Right ventricle myocardium inferior (tissue), 1 donor: ENCODE measurements around the gene ARHGAP19. TPM values are rescaled to one million over a fixed set of nuclear protein-coding genes. Genes with fewer than 3 reads are reported as not detected.
A peak's percentile ranks its signal among the peaks of the same experiment; 100 is the strongest.

Experiments
- ATAC-seq: fragments of 200-7000 bp; cut with Tn5 transposase; one replicate; pipeline ENCODE4 v1.9.1; 2020; ENCODE audit warnings: mild to moderate bottlenecking, moderate library complexity
- DNase-seq: peaks from one replicate; pipeline ENCODE4 v3.0.0; 2021; ENCODE audit errors: missing footprints
- intact Hi-C: fragments of 100-400 bp; cut with DNase I; formaldehyde crosslinking; loops from one replicate; pipeline ENCODE4 v1.11.0; 2022
- total RNA-seq: library from RNA; stranded (reverse); fragmentation: NEBNext Ultra II Directional; extraction: Animal tissue kit (Norgen Biotek cat#: 25700); gene quantifications from one replicate; pipeline ENCODE4 v1.2.1, GENCODE V29; 2021
- donor health status: DM: no; HTN: yes; CAD: no; lungs with severe emphysema.

The ARHGAP19 gene
- total RNA-seq, 1 donor from 2014 or later, result 5.6 TPM

DNA sequence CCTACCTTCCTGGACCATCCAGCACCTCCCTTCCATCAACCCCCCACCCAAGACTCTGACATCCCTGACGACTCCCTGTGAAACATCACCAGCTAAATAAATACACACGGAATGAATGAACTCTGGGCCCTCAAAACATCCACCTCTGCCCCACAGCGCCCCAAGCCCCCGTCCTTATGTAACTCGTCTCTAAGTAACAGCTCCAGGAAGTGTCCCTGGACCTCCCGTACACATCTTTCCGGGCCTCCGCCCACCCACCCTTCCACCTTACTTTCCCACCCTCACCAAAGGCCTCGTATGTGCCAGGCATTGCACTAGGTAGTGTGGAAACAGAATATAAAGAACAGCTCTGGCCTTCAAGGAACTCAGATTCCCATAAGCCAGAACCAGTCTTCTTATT lies 79.0 kb downstream of the ARHGAP19 start:
- no peak for DNase-seq
- intact Hi-C loops, result no loop called here
- ATAC-seq, result no peak

DNA sequence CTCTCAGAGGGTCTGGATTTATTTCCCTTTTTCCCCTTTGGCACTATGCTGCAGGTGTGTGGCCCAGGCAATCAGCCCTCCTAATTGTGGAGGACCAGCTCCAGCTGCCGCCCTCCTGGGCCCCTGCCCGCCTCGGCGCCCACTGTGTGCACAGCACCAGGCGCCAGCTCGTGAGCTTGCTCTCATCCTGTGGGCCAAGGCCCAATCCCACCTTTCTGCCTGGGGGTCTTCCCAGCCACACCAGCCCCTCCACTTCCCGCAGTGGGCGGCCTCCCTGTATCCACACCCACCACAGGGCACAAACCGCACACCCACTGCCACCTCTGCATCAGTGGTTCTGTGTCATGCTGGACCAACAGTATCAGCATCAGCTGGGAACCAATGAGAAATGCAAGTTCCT lies 81.2 kb downstream of the ARHGAP19 start:
- ATAC-seq (no peak), DNase-seq (no peak)
- intact Hi-C loops, result loop anchor here (2.0 kb wide), 1 partner anchor 138 kb away; no protein-coding TSS in a partner anchor

DNA sequence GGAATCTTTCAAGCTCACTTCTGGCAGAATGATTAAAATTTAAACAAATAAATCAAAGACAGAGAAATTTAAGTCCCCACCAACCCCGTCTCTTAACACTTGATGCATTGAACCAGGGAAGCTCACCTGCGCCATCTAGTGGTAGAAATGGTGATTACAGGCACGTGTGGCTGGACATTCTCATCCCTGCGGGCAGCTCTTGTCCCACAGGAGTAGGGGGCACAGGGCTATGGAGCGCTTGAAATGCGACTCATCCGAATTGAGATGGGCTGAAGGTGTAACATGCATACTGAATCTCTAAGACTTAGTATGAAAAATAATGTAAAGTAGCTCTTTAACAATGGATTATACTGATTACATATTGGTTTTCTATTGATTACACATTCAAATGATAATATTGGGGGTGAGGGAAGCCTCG lies 81.9 kb downstream of the ARHGAP19 start:
- peak; percentile 47 for ATAC-seq
- intact Hi-C loops, result loop anchor here (2.0 kb wide), 1 partner anchor 138 kb away; no protein-coding TSS in a partner anchor
- no peak for DNase-seq

GRCh38 chr10:97207756-97208346 lies 84.6 kb downstream of the ARHGAP19 start:
- intact Hi-C loops, result no loop called here
- DNase-seq (no peak), ATAC-seq (no peak)

- DNase-seq (no peak), ATAC-seq (no peak)
- intact Hi-C loops, result no loop called here
Measured at GRCh38 chr10:97207131-97207530, 85.3 kb downstream of the ARHGAP19 start.

DNA sequence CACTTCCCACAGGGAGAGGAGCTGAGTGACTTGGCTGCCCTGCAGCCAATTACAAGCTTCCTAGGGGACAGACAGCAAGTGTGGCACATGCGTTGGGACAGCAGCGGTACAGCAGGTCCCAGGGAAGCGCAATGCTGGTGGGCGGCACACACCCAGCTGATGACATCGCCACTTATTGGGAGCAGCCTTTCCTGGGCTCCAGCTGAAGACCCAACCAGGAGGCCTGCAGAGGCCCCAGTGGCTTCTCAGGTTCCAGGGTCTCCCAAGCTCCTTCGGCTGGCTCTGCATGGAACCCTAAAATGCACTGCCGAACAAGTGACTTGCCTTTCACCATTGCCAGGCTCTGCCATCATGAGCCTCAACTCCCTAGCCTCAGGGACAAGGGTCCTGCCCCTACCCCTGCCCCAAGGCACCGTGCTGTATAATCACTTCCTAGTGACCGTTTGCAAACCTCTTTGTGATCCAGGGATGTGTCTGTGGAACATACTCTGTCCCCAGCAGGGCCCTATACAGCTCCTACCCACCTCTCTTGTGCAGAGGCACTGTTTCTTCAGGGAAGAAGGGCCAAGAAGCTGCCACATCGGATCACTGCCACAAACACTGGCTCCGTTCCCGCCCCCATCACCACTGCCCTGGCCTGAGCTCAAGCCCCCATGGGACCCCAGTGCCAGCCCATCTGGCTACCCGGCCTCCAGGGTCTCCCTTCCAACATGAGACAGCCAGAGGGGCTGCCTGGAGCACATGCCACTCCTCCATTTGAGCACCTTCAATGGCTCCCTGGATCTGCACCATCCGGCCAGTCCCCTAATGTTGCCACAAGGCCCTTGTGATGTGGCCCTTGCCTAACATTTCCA lies 87.4 kb downstream of the ARHGAP19 start:
- no peak for ATAC-seq
- intact Hi-C loops, result no loop called here
- DNase-seq, result no peak

GRCh38 chr10:97203220-97203619 lies 89.2 kb downstream of the ARHGAP19 start:
- DNase-seq (no peak), ATAC-seq (no peak)
- intact Hi-C loops, result no loop called here

DNA sequence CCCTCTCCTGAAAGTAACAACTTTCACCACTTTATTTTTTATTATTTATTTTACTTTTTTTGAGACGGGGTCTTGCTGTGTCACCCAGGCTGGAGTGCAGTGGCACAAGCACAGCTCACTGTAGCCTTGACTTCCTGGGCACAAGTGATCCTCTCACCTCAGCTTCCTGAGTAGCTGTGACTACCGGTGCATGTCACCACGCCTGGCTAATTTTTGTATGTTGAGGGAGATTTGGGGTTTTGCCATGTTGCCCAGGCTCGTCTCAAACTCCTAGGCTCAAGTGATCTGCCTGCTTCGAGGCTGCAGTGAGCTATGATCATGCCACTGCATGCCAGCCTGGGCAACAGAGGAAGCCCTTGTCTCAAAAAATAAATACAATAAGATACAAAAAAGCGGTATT lies 91.8 kb downstream of the ARHGAP19 start:
- intact Hi-C loops, result no loop called here
- DNase-seq (no peak), ATAC-seq (no peak)

GRCh38 chr10:97199152-97199551 lies 93.3 kb downstream of the ARHGAP19 start:
- intact Hi-C loops, result no loop called here
- ATAC-seq (no peak), DNase-seq (no peak)

- intact Hi-C loops, result no loop called here
- DNase-seq, result no peak
Measured at GRCh38 chr10:97197030-97197500, 95.4 kb downstream of the ARHGAP19 start.

GRCh38 chr10:97196223-97197029 lies 96.0 kb downstream of the ARHGAP19 start:
- ATAC-seq (peak; percentile 76), DNase-seq (no peak)
- intact Hi-C loops, result no loop called here

More at GRCh38 chr10:97197030-97197500, 95.4 kb downstream of the ARHGAP19 start:
- ATAC-seq, result no peak

- intact Hi-C loops, result no loop called here
- ATAC-seq (no peak), DNase-seq (no peak)
Measured at GRCh38 chr10:97195706-97196222, 96.7 kb downstream of the ARHGAP19 start.

DNA sequence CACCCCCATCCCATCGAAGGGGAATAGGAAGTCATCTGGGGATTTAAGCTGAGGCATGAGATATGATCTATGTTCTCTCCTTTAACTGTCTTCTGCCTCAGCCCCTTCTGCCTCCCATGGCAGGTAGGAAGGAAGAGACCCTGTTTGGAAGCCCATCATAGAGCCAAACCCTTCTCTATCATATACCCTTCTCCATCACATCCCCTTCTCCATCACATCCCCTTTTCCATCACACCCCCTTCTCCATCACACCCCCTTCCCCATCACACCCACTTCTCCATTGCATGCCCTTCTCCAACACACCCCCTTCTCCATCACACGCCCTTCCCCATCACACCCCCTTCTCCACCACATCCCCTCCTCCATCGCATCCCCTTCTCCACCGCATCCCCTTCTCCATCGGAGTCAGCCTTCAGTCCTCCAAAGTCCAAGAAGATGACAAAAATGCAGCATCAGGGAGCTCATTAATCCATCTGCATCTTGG lies 99.4 kb downstream of the ARHGAP19 start:
- DNase-seq (no peak), ATAC-seq (no peak)
- intact Hi-C loops, result no loop called here

- intact Hi-C loops, result no loop called here
- DNase-seq (no peak), ATAC-seq (no peak)
Measured at GRCh38 chr10:97190450-97190849, 102.0 kb downstream of the ARHGAP19 start.

- ATAC-seq (no peak), DNase-seq (no peak)
- intact Hi-C loops, result no loop called here
Measured at GRCh38 chr10:97188261-97188711, 104.2 kb downstream of the ARHGAP19 start.

GRCh38 chr10:97186911-97187310 lies 105.5 kb downstream of the ARHGAP19 start:
- intact Hi-C loops, result no loop called here
- ATAC-seq, result no peak
- no peak for DNase-seq

DNA sequence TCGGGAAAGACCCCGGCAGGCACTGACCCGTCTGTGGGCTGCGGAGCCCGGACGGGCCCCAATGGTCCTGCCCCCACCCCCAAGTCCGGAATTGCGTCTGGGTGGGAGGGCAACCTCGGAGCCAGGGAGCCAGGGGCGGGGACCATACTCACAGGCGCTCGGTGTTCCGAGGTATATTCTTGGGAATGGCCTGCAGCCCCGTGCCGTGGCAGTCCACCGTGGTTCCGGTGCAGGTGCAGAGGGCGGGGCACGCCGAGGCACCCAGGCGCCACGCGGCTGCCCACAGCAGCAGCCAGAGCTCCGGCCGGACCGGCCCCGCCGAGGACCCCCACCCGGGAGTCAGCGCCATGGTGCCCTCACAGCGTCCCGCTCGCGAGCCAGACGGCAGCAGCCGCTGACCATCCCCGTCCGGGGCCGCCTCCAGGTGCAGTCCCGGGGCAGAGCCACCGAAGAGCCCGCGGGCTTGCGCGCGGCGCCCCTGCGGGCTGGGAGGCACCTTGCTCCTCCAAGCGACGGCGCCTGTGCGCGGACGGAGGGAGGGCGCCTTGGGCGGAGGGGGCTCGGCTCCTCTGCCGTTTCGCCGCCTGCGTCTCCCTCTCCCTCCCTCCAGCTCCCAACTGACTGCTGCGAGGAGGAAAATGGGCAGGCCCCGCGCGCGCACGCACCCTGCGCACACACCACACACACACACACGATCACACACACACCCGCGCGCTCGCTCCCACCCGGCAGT lies 106.9 kb downstream of the ARHGAP19 start, which contains the start of gene SLIT1:
SLIT1 (minus strand) TSS at position 634 of the 733 bp plus-strand sequence; CDS start at position 349, 285 bp downstream.
- intact Hi-C loops, result no loop called here
- ATAC-seq (peak; percentile 10), DNase-seq (peak; percentile 62)

DNA sequence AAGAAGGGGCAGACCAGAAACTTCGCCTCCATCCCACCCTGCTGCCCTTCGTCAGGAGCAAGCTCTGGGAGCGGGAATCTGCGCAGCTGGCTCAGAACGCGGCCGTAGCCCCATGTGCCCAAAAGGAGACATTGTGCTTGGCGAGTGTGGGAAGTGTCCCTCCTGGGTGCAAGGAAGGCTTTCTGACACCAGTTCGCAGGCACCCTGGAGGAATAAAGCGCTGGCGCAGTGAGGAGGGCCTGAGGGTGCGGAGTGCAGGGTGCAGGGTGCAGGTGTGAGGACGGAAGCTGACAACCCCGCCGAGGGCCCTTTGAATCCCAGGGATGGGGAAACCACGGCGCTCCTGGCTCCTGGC lies 107.5 kb downstream of the ARHGAP19 start:
- intact Hi-C loops, result no loop called here
- DNase-seq (peak; percentile 17), ATAC-seq (peak; percentile 4)
